SH-SY5Y (cell line): Measurements from ENCODE around the gene ZNF331.

Source experiments
- GATA2 ChIP-seq: IDR thresholded peaks from 2 replicates; pipeline ENCODE4 v1.6.1; 2011; ENCODE audit warnings: mild to moderate bottlenecking, low read depth, low read length
- GATA3 ChIP-seq: IDR thresholded peaks from 2 replicates; pipeline ENCODE4 v1.6.1; 2011; ENCODE audit warnings: low read depth, mild to moderate bottlenecking, low read length, moderate library complexity

- no peak for TF ChIP-seq GATA2
- no peak for TF ChIP-seq GATA3
These were observed 57.5 kb downstream of the ZNF331 start for GRCh38 chr19:53595510-53595867.
